KOPT-K1 (cell line): ENCODE results near the gene PCDHGA9.
"Not testable (repeated sequence)": the region's sequence is repeated elsewhere in the genome, so short reads cannot be mapped to it uniquely, and the experiment has no call there.

Experiments
- H3K27ac ChIP-seq: fragments of 200-600 bp; sonication (generic); 2 replicates; pipeline ENCODE4 v1.5.1; 2016; ENCODE audit warnings: antibody characterized with exemption, mild to moderate bottlenecking, low read depth, low read length; ENCODE audit not compliant: poor library complexity, severe bottlenecking
- H3K36me3 ChIP-seq: fragments of 200-600 bp; sonication (generic); 2 replicates; pipeline ENCODE4 v1.5.1; 2017; ENCODE audit warnings: antibody characterized with exemption, mild to moderate bottlenecking, low read length, moderate library complexity; ENCODE audit not compliant: insufficient read depth
- H3K9me3 ChIP-seq: fragments of 200-600 bp; sonication (generic); 2 replicates; pipeline ENCODE4 v1.5.1; 2017; ENCODE audit warnings: antibody characterized with exemption, low read length, mild to moderate bottlenecking; ENCODE audit not compliant: insufficient read depth, poor library complexity, severe bottlenecking

PCDHGA9 gene

DNA sequence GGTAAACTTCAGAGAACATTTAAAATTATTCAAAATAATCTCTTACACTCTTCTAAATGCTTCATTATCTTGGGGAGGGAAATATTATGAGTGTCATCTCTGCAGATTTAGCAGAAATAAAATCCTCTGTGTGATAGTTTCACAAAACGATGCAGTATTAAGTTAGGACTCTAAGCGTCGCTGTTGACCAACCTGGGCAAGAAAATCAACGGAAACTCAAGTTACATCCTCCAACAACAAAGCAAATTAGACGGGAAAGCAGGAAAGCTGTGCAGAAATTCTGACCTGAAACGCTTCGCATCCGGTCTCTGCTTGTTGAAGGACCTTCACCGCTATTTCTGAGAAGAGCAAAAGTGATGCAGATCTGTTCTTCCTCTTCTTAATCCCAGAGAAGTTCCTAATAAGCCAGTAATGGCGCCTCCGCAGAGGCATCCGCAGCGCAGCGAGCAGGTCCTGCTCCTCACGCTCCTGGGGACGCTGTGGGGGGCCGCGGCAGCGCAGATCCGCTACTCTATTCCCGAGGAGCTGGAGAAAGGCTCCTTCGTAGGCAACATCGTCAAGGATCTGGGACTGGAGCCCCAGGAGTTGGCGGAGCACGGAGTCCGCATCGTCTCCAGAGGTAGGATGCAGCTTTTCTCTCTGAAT is 28.8 kb upstream of the PCDHGA9 start, which contains the start of gene PCDHGA6:
Gene PCDHGA6 (plus strand): TSS at position 219 of the 645 bp plus-strand sequence. CDS start 193 bp downstream, at position 412.
- H3K36me3 ChIP-seq, result no peaks in the 10 kb centered on the region

DNA sequence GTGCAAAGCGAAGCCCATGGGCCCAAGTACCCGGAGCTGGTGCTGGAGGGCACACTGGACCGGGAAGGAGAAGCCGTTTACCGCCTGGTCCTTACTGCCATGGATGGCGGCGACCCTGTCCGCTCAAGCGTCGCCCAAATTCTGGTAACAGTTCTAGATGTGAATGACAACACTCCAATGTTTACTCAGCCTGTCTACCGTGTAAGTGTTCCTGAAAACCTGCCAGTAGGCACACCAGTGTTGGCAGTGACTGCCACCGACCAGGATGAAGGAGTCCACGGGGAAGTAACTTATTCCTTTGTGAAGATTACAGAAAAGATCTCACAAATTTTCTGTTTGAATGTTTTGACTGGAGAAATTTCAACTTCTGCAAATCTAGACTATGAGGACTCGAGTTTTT is 28.0 kb upstream of the PCDHGA9 start:
- Histone ChIP-seq H3K36me3 (no peaks in the 10 kb centered on the region), H3K9me3 (peaks cover 36% of the 10 kb centered on the region), H3K27ac (no peak overlapping the region)

More for the DNA sequence above, 28.8 kb upstream of the PCDHGA9 start, which contains the start of gene PCDHGA6:
- Histone ChIP-seq H3K27ac (no peak within 1 kb of the TSS), H3K9me3 (peaks cover 36% of the 10 kb centered on the region)

DNA sequence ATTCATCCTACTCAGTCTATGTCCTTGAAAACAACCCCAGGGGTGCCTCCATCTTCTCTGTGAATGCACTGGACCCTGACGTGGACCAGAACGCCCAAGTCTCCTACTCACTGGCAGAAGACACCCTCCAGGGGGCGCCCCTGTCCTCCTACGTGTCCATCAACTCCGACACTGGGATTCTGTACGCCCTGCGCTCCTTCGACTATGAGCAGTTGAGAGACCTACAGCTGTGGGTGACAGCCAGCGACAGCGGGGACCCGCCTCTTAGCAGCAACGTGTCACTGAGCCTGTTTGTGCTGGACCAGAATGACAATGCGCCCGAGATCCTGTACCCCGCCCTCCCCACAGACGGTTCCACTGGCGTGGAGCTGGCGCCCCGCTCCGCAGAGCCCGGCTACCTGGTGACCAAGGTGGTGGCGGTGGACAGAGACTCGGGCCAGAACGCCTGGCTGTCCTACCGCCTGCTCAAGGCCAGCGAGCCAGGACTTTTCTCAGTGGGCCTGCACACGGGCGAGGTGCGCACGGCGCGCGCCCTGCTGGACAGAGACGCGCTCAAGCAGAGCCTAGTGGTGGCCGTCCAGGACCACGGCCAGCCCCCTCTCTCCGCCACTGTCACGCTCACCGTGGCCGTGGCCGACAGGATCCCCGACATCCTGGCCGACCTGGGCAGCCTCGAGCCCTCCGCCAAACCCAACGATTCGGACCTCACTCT is 27.0 kb upstream of the PCDHGA9 start:
- H3K36me3 ChIP-seq, H3K27ac ChIP-seq: not testable (repeated sequence)
- peaks cover 30% of the 10 kb centered on the region for H3K9me3 ChIP-seq

- H3K27ac ChIP-seq, result no peak within 1 kb of the TSS
Observed at GRCh38 chr5:141382469-141383294, 19.9 kb upstream of the PCDHGA9 start, which contains the start of gene PCDHGA7. Gene PCDHGA7 (plus strand): TSS chr5:141382742. CDS start chr5:141382900, 158 bp downstream.

DNA sequence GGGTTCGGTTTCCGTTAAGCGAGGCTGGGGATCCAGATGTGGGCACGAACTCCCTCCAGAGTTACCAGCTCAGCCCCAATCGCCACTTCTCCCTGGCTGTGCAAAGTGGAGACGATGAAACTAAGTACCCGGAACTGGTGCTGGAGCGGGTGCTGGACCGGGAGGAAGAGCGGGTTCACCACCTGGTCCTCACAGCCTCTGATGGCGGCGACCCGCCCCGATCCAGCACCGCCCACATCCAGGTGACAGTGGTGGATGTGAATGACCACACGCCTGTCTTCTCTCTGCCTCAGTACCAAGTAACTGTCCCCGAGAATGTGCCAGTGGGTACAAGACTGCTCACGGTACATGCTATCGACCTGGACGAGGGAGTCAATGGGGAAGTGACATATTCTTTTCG is 19.2 kb upstream of the PCDHGA9 start:
- H3K27ac ChIP-seq, result no peak overlapping the region
- no peaks in the 10 kb centered on the region for H3K36me3 ChIP-seq
- peaks cover 29% of the 10 kb centered on the region for H3K9me3 ChIP-seq

More at GRCh38 chr5:141382469-141383294, 19.9 kb upstream of the PCDHGA9 start, which contains the start of gene PCDHGA7:
- Histone ChIP-seq H3K36me3 (no peaks in the 10 kb centered on the region), H3K9me3 (peaks cover 29% of the 10 kb centered on the region)

GRCh38 chr5:141384471-141385267 is 17.9 kb upstream of the PCDHGA9 start:
- H3K27ac ChIP-seq, result no peak overlapping the region
- no peaks in the 10 kb centered on the region for H3K36me3 ChIP-seq
- peaks cover 29% of the 10 kb centered on the region for H3K9me3 ChIP-seq

GRCh38 chr5:141387557-141388311 is 14.8 kb upstream of the PCDHGA9 start, which contains the start of gene PCDHGB4:
Gene PCDHGB4 (plus strand): TSS chr5:141387698. CDS start chr5:141387885, 187 bp downstream.
- not testable (repeated sequence) for H3K36me3 ChIP-seq, H3K27ac ChIP-seq
- H3K9me3 ChIP-seq, result peaks cover 23% of the 10 kb centered on the region

- Histone ChIP-seq H3K27ac (no peak overlapping the region), H3K9me3 (peaks cover 16% of the 10 kb centered on the region), H3K36me3 (no peaks in the 10 kb centered on the region)
Observed at GRCh38 chr5:141388661-141389060, 13.9 kb upstream of the PCDHGA9 start.

- Histone ChIP-seq H3K36me3 (no peaks in the 10 kb centered on the region), H3K9me3 (peaks cover 9% of the 10 kb centered on the region), H3K27ac (no peak overlapping the region)
Observed at GRCh38 chr5:141389153-141390042, 13.2 kb upstream of the PCDHGA9 start.

- H3K36me3 ChIP-seq, result no peaks in the 10 kb centered on the region
- no peak within 1 kb of the TSS for H3K27ac ChIP-seq
- H3K9me3 ChIP-seq, result no peaks in the 10 kb centered on the region
Observed at GRCh38 chr5:141392429-141393198, 10.0 kb upstream of the PCDHGA9 start, which contains the start of gene PCDHGA8. Gene PCDHGA8 (plus strand): TSS chr5:141392633. CDS start chr5:141392814, 181 bp downstream.

GRCh38 chr5:141393267-141393666 is 9.3 kb upstream of the PCDHGA9 start:
- no peak overlapping the region for H3K27ac ChIP-seq
- H3K36me3 ChIP-seq, result no peaks in the 10 kb centered on the region
- no peaks in the 10 kb centered on the region for H3K9me3 ChIP-seq

- not testable (repeated sequence) for H3K9me3 ChIP-seq, H3K27ac ChIP-seq, H3K36me3 ChIP-seq
Observed at GRCh38 chr5:141394401-141395187, 8.0 kb upstream of the PCDHGA9 start.
